Measurements from ENCODE around the gene ADARB1. TPM values are rescaled to one million over a fixed set of nuclear protein-coding genes. Genes with fewer than 3 reads are reported as not detected.

The ADARB1 gene
- total and polyA plus RNA-seq, 2 of the 8 experiments (the other 6 are each of a cell fraction or from before 2014, with no cell fraction given) = 4.7 to 14.9 TPM

- Histone ChIP-seq H3K4ac (replicated peaks; ENCODE audit: insufficient read length, low read depth, low read length) (no peak overlapping the region), H3K36me3 (ENCODE audit: control insufficient read depth in 2 of 4, insufficient read depth in 4 of 4, low read length in 3 of 4) (no peaks in the 10 kb centered on the region), H4K91ac (replicated peaks; ENCODE audit: insufficient read length, low read length) (no peak overlapping the region), H3K23ac (ENCODE audit: insufficient read length) (no peak overlapping the region), H3K14ac (ENCODE audit: insufficient read length) (no peak overlapping the region), H3K4me2 (ENCODE audit: insufficient read depth in 1 of 2, low read depth in 2 of 2, low read length in 2 of 2) (no peak overlapping the region), H3K4me1 (replicated peaks in 1 of 4; ENCODE audit: control insufficient read depth in 3 of 4, insufficient read depth in 4 of 4, low read length in 3 of 4) (peaks cover 0 to 6% (median 0%) of the 10 kb centered on the region in 4 experiments; a peak in 3 of 7 replicates), H3K4me3 (ENCODE audit: extremely low read depth in 1 of 4, insufficient read depth in 2 of 4, low read depth in 3 of 4, low read length in 4 of 4) (no peak overlapping the region), H3K27ac (ENCODE audit: low read depth, low read length) (no peak overlapping the region), H3K9me3 (ENCODE audit: insufficient read depth in 2 of 2, low read depth in 1 of 2, low read length in 1 of 2) (no peaks in the 10 kb centered on the region), H4K8ac (ENCODE audit: extremely low read depth, insufficient read depth, low read length) (no peak overlapping the region), H2BK120ac (replicated peaks; ENCODE audit: low read depth, low read length) (no peak overlapping the region), H3K18ac (ENCODE audit: extremely low read depth, low read length) (no peak overlapping the region), H3K56ac (replicated peaks; ENCODE audit: insufficient read length, low read depth, low read length) (no peak overlapping the region), H2BK15ac (ENCODE audit: low read length) (no peak overlapping the region), H3K79me1 (ENCODE audit: low read depth, low read length) (no peaks in the 10 kb centered on the region; the same call in 1 of the 2 replicates), H2AK5ac (ENCODE audit: low read depth, low read length) (no peak overlapping the region; the same call in 1 of the 2 replicates), H2BK5ac (ENCODE audit: low read depth, low read length) (no peak overlapping the region), H3K23me2 (ENCODE audit: low read depth, low read length) (no peaks in the 10 kb centered on the region), H3K27me3 (replicated peaks in 1 of 4; ENCODE audit: control insufficient read depth in 3 of 4, extremely low read depth in 1 of 4, insufficient read depth in 3 of 4, low read length in 3 of 4) (no peaks in the 10 kb centered on the region), H3K9ac (replicated peaks in 1 of 4; ENCODE audit: extremely low read depth in 1 of 4, low read depth in 3 of 4, low read length in 3 of 4) (no peak overlapping the region), H4K20me1 (replicated peaks in 1 of 2; ENCODE audit: control insufficient read depth in 1 of 2, insufficient read depth in 2 of 2, low read length in 2 of 2) (peaks cover 0 to 2% of the 10 kb centered on the region in 2 experiments), H2BK12ac (ENCODE audit: low read depth, low read length) (no peak overlapping the region), H2BK20ac (ENCODE audit: low read length) (no peak overlapping the region), H3K79me2 (ENCODE audit: control insufficient read depth in 1 of 2, insufficient read depth in 2 of 2, low read length in 2 of 2) (no peaks in the 10 kb centered on the region), H4K5ac (ENCODE audit: insufficient read length, low read depth, low read length) (no peak overlapping the region), H2AFZ (ENCODE audit: low read length) (no peak overlapping the region)
- no peak for TF ChIP-seq BCL11A (IDR thresholded peaks at IDR 0.05; ENCODE audit: low read depth in 2 of 2, low read length in 2 of 2)
- TF ChIP-seq MAFK (IDR thresholded peaks at IDR 0.05; ENCODE audit: low read depth, low read length) = no peak
- no peak for TF ChIP-seq ASH2L (IDR thresholded peaks at IDR 0.05; ENCODE audit: low read length)
- TF ChIP-seq EGR1 (IDR thresholded peaks at IDR 0.05; ENCODE audit: borderline replicate concordance, low read depth, low read length) = no peak
- no peak for TF ChIP-seq YY1 (IDR thresholded peaks at IDR 0.05; ENCODE audit: low read depth, low read length)
- TF ChIP-seq GABPA (IDR thresholded peaks at IDR 0.05; ENCODE audit: borderline replicate concordance, insufficient read depth, low read length) = no peak
- TF ChIP-seq USF2 (IDR thresholded peaks at IDR 0.05; ENCODE audit: low read length) = no peak
- no peak for TF ChIP-seq RAD21 (IDR thresholded peaks at IDR 0.05 in 1 of 2, conservative IDR thresholded peaks at IDR 0.05 in 1 of 2; ENCODE audit: low read depth in 2 of 2, low read length in 2 of 2)
- no peak for TF ChIP-seq SIX5 (IDR thresholded peaks at IDR 0.05; ENCODE audit: low read depth, low read length)
- TF ChIP-seq EZH2 (IDR thresholded peaks at IDR 0.05; ENCODE audit: low read depth, low read length, severe bottlenecking) = no peak
- TF ChIP-seq FOSL1 (IDR thresholded peaks at IDR 0.05; ENCODE audit: insufficient read depth, low read depth, low read length) = no peak
- ChIA-PET CTCF (ENCODE audit: partially characterized antibody) (interaction anchor here (0.9 to 11.5 kb wide), 5 partner anchors 10 to 146 kb away, joined by 3 to 107 read pairs (median 6); no protein-coding TSS in a partner anchor), POLR2A (ENCODE audit: partially characterized antibody) (no interaction called here)
- FAIRE-seq = no peak
- no peak for DNase-seq (ENCODE audit: low read depth in 1 of 2, low spot score in 2 of 2)
- WGBS, 2 experiments (ENCODE audit: extremely low coverage in 1 of 2, insufficient coverage in 1 of 2, insufficient read length in 1 of 2, insufficient replicate concordance in 2 of 2, low coverage in 1 of 2, low lambda C conversion rate in 2 of 2, missing lambda C conversion rate in 1 of 2) = 88% methylated on average over 5 of the region's 5 CpGs; no CpG with 5 or more reads in 1 of the 2 experiments
Measured at GRCh38 chr21:45162809-45163208, 88.4 kb downstream of the ADARB1 start.

All from H1 (cell line).